GM12801 (cell line): ENCODE measurements around the gene TMA7.

Experiments
- CTCF ChIP-seq: IDR thresholded peaks from one replicate; pipeline ENCODE4 v1.5.1; 2011; ENCODE audit warnings: control low read depth; ENCODE audit not compliant: insufficient read length; ENCODE audit errors: extremely low read depth

Gene TMA7

GRCh38 chr3:48446425-48447193, 6.6 kb downstream of the TMA7 start, which contains the start of gene ATRIP:
Gene ATRIP, plus strand, starts transcription at chr3:48446737. Its CDS starts 109 bp downstream, at chr3:48446846.
- TF ChIP-seq CTCF, result no peak

GRCh38 chr3:48451270-48451669, 11.2 kb downstream of the TMA7 start:
- no peak for TF ChIP-seq CTCF

GRCh38 chr3:48456456-48456855, 16.4 kb downstream of the TMA7 start:
- no peak for TF ChIP-seq CTCF

- TF ChIP-seq CTCF, result no peak
Observed at GRCh38 chr3:48459331-48459730, 19.3 kb downstream of the TMA7 start.

- no peak for TF ChIP-seq CTCF
Observed at GRCh38 chr3:48459773-48460516, 19.9 kb downstream of the TMA7 start.

- TF ChIP-seq CTCF, result no peak
Observed at GRCh38 chr3:48460517-48460902, 20.5 kb downstream of the TMA7 start.

- no peak for TF ChIP-seq CTCF
Observed at GRCh38 chr3:48463703-48464102, 23.6 kb downstream of the TMA7 start.
